ENCODE measurements around the gene NFATC3.
A peak's percentile ranks its signal among the peaks of the same experiment; 100 is the strongest.

The NFATC3 gene

GRCh38 chr16:68077866-68078700, 7.1 kb upstream of the NFATC3 start:
- H3K36me3 ChIP-seq (ENCODE audit: insufficient read depth, low read length) = peaks cover 56% of the 10 kb centered on the region
- TF ChIP-seq EZH2 (IDR thresholded peaks at IDR 0.05; ENCODE audit: borderline replicate concordance, low read length) = no peak
- peak overlapping the region; percentile 75 for H3K27ac ChIP-seq (ENCODE audit: low read depth, low read length, poor library complexity, severe bottlenecking)

GRCh38 chr16:68078701-68079375, 6.3 kb upstream of the NFATC3 start:
- H3K36me3 ChIP-seq (ENCODE audit: insufficient read depth, low read length) = peaks cover 53% of the 10 kb centered on the region
- no peak for TF ChIP-seq EZH2 (IDR thresholded peaks at IDR 0.05; ENCODE audit: borderline replicate concordance, low read length)
- no peak for TF ChIP-seq CTCF (IDR thresholded peaks at IDR 0.05; ENCODE audit: low read length)
- H3K4me2 ChIP-seq (ENCODE audit: low read length) = no peak overlapping the region
- H2AFZ ChIP-seq (ENCODE audit: low read length) = no peak overlapping the region
- H3F3A ChIP-seq (ENCODE audit: insufficient read depth, low read length) = no peaks in the 10 kb centered on the region
- H3K4me1 ChIP-seq (ENCODE audit: insufficient read depth, low read length, severe bottlenecking) = peaks cover 33% of the 10 kb centered on the region
- H3K4me3 ChIP-seq (ENCODE audit: low read depth, low read length, poor library complexity, severe bottlenecking) = no peak overlapping the region
- no peaks in the 10 kb centered on the region for H3K27me3 ChIP-seq (ENCODE audit: insufficient read depth, low read length)
- H3K79me2 ChIP-seq (ENCODE audit: insufficient read depth, low read length) = no peaks in the 10 kb centered on the region
- peak overlapping the region; percentile 75 for H3K27ac ChIP-seq (ENCODE audit: low read depth, low read length, poor library complexity, severe bottlenecking)
- no peaks in the 10 kb centered on the region for H4K20me1 ChIP-seq (ENCODE audit: insufficient read depth, low read length)
- H3K9me3 ChIP-seq (ENCODE audit: low read length) = no peaks in the 10 kb centered on the region
- H3K9ac ChIP-seq (ENCODE audit: low read length) = no peak overlapping the region
- no peaks in the 10 kb centered on the region for H3K9me2 ChIP-seq (ENCODE audit: low read depth, low read length)

More at GRCh38 chr16:68077866-68078700, 7.1 kb upstream of the NFATC3 start:
- no peak overlapping the region for H2AFZ ChIP-seq (ENCODE audit: low read length)
- no peaks in the 10 kb centered on the region for H3K9me3 ChIP-seq (ENCODE audit: low read length)
- no peaks in the 10 kb centered on the region for H4K20me1 ChIP-seq (ENCODE audit: insufficient read depth, low read length)
- no peaks in the 10 kb centered on the region for H3K27me3 ChIP-seq (ENCODE audit: insufficient read depth, low read length)
- H3K4me1 ChIP-seq (ENCODE audit: insufficient read depth, low read length, severe bottlenecking) = peaks cover 34% of the 10 kb centered on the region
- no peak overlapping the region for H3K4me3 ChIP-seq (ENCODE audit: low read depth, low read length, poor library complexity, severe bottlenecking)
- H3K79me2 ChIP-seq (ENCODE audit: insufficient read depth, low read length) = no peaks in the 10 kb centered on the region
- no peak overlapping the region for H3K9ac ChIP-seq (ENCODE audit: low read length)
- no peak overlapping the region for H3K4me2 ChIP-seq (ENCODE audit: low read length)
- no peaks in the 10 kb centered on the region for H3F3A ChIP-seq (ENCODE audit: insufficient read depth, low read length)
- no peaks in the 10 kb centered on the region for H3K9me2 ChIP-seq (ENCODE audit: low read depth, low read length)

- Histone ChIP-seq H4K20me1 (ENCODE audit: insufficient read depth, low read length) (no peaks in the 10 kb centered on the region), H3K4me3 (ENCODE audit: low read depth, low read length, poor library complexity, severe bottlenecking) (no peak overlapping the region), H3K9ac (ENCODE audit: low read length) (peak overlapping the region; percentile 39; the same call in 1 of the 2 replicates), H2AFZ (ENCODE audit: low read length) (no peak overlapping the region), H3K4me2 (ENCODE audit: low read length) (no peak overlapping the region; the same call in 1 of the 2 replicates), H3K79me2 (ENCODE audit: insufficient read depth, low read length) (no peaks in the 10 kb centered on the region), H3K36me3 (ENCODE audit: insufficient read depth, low read length) (peaks cover 49% of the 10 kb centered on the region), H3K27ac (ENCODE audit: low read depth, low read length, poor library complexity, severe bottlenecking) (peak overlapping the region; percentile 75), H3K4me1 (ENCODE audit: insufficient read depth, low read length, severe bottlenecking) (peaks cover 33% of the 10 kb centered on the region), H3K27me3 (ENCODE audit: insufficient read depth, low read length) (no peaks in the 10 kb centered on the region), H3K9me2 (ENCODE audit: low read depth, low read length) (no peaks in the 10 kb centered on the region), H3F3A (ENCODE audit: insufficient read depth, low read length) (no peaks in the 10 kb centered on the region), H3K9me3 (ENCODE audit: low read length) (no peaks in the 10 kb centered on the region)
- no peak for TF ChIP-seq EZH2 (IDR thresholded peaks at IDR 0.05; ENCODE audit: borderline replicate concordance, low read length)
- TF ChIP-seq CTCF (IDR thresholded peaks at IDR 0.05; ENCODE audit: low read length) = no peak
Measured at GRCh38 chr16:68079376-68079625, 5.9 kb upstream of the NFATC3 start.
